ENCODE data around the gene ZMIZ1.
A peak's percentile ranks its signal among the peaks of the same experiment; 100 is the strongest.

The ZMIZ1 gene

GRCh38 chr10:79105818-79106217 lies 37.1 kb downstream of the ZMIZ1 start:
- FAIRE-seq: no peak
- TF ChIP-seq POLR2A (IDR thresholded peaks at IDR 0.05; ENCODE audit: low read depth, low read length): no peak
- no peak for DNase-seq (ENCODE audit: insufficient read length, low spot score)

GRCh38 chr10:79106256-79107050 lies 37.7 kb downstream of the ZMIZ1 start:
- DNase-seq (ENCODE audit: insufficient read length, low spot score) (no peak), FAIRE-seq (no peak)
- TF ChIP-seq POLR2A (IDR thresholded peaks at IDR 0.05; ENCODE audit: low read depth, low read length): no peak

DNA sequence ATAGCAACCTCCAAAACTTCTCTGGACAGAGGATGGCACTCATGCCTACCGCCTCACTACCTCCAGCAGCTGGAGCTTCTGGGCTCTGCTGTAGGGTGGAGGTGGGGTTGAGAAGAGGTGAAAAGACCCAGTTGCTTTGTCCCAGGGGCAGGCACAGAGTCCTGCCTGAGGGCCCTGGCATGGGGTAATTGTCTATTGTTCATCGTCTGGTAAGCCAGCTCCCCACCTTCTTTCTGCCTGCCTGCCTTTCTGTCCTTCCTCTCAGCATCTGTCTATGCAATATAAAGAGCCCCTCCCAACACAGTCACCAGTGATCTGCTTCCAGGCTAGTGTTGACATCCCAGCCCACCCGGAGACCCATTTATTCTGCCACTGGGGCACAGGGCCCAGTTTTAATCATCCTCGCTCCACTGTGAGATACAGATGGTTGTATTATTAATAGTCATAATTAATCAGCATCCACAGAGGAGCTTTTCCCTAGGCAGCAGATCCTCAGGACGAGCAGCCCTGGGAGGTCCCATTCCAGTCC lies 39.0 kb downstream of the ZMIZ1 start:
- FAIRE-seq: no peak
- TF ChIP-seq POLR2A (IDR thresholded peaks at IDR 0.05; ENCODE audit: low read depth, low read length): no peak
- no peak for DNase-seq (ENCODE audit: insufficient read length, low spot score)

DNA sequence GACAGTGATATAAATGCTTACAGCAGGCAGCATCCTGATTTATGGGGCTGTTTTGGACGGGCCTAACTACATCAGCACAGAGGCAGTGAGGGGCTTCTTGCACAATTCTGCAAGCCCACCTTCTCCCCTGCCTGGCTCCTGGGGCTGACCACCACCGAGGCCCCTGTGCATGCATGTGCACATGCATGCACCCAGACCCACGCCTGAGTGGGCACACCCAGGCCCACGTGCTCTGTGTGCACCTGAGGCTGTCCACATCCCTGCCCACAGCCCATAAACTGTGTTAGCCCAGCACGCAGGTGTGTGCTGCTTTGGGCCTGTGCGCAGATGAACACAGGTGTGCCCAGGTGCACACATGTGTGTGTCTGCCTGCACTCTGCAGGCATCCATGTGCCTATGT lies 40.0 kb downstream of the ZMIZ1 start:
- FAIRE-seq: no peak
- no peak for TF ChIP-seq POLR2A (IDR thresholded peaks at IDR 0.05; ENCODE audit: low read depth, low read length)
- no peak for DNase-seq (ENCODE audit: insufficient read length, low spot score)

GRCh38 chr10:79111427-79111826 lies 42.7 kb downstream of the ZMIZ1 start:
- TF ChIP-seq POLR2A (IDR thresholded peaks at IDR 0.05; ENCODE audit: low read depth, low read length): no peak
- peak; percentile 64 for DNase-seq (ENCODE audit: insufficient read length, low spot score)
- FAIRE-seq: peak; percentile 72

DNA sequence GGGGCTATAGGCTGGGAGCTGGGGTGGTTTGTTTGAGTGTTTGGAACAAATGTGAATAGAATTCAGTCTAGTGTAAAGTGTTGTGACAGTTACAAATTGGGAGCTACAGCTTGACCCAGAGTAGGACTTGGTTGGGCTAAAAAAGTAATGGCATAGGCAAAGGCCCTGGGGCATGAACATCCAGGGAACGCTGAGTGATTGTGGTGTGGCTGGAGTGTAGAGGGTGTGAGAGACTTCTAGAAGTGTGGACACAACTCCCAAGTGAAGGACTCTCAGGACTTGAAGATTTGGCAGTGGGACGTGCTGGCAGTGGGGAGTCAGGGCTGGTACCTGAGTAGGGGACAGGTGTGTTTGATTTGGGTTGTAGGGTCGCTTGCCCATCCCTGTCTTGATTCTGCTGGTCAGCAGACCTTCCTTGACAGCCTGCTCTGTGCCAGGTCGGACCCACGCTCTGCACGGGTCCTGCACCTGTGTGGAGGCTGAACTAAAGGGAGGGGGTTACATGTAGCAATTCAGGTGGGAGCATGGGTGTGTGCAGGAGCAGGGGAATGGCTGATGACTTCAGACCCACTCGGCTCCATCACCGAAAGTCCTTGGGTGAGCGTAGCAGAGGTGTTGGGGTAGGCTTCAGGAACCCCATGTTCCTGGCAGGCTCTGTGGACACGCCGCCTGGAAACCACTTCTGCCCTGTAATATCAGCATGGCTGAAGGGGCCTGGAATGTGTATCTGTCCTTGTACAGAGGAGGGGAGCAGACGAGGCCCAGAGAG lies 43.3 kb downstream of the ZMIZ1 start:
- FAIRE-seq: no peak
- DNase-seq (ENCODE audit: insufficient read length, low spot score): no peak
- TF ChIP-seq POLR2A (IDR thresholded peaks at IDR 0.05; ENCODE audit: low read depth, low read length): no peak

DNA sequence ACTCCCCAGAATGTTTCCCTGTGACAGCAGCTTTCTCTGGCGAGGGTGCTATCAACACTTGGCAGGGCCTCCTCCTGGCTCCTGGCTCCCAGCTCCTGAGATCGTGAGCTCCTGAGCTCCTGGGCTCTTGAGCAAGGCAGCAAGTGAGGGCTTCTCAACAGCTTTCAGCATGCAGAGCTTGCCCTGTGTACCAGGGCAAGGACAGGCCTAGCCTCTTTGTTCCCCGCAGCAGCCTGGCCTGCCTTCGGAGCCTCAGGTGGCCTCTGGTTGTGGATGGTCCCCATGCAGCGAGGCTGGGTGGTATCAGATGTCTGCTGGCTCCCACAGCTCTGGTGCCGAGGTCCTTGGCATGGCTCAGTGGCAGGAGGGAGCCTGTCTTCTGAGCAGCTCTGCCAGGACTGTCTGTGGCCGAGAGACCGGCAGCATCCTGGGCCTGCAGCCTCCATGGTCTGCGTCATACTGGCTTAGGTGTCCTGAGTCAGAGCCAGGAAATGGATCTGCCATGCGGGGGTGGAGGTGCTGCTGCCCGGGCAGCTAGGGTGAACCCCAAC lies 44.2 kb downstream of the ZMIZ1 start:
- TF ChIP-seq POLR2A (IDR thresholded peaks at IDR 0.05; ENCODE audit: low read depth, low read length): no peak
- peak; percentile 97 for DNase-seq (ENCODE audit: insufficient read length, low spot score)
- FAIRE-seq: peak; percentile 76

DNA sequence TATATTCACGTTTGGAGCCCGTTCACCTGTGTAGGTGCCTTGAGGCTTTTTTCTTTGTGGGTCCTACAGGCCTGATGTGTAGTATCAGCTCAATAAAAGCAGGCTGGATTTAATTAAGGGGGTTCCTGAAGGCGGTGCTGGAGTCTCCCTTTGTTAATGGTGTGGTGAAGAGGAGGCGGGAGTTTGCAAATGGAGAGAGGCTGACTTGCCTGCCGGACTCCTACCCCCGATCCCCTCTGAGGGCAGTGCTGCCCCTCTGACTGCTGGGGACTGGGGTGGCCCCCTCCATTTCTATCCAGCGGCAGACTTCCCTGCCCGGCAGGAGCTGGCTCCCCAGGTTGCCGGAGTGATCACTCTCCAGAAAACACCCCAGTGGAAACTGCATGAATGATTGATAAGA lies 45.1 kb downstream of the ZMIZ1 start:
- FAIRE-seq (no peak), DNase-seq (ENCODE audit: insufficient read length, low spot score) (no peak)
- TF ChIP-seq POLR2A (IDR thresholded peaks at IDR 0.05; ENCODE audit: low read depth, low read length): no peak

- no peak for TF ChIP-seq POLR2A (IDR thresholded peaks at IDR 0.05; ENCODE audit: low read depth, low read length)
- no peak for DNase-seq (ENCODE audit: insufficient read length, low spot score)
- FAIRE-seq: no peak
These were observed 46.5 kb downstream of the ZMIZ1 start for GRCh38 chr10:79115302-79115701.

DNA sequence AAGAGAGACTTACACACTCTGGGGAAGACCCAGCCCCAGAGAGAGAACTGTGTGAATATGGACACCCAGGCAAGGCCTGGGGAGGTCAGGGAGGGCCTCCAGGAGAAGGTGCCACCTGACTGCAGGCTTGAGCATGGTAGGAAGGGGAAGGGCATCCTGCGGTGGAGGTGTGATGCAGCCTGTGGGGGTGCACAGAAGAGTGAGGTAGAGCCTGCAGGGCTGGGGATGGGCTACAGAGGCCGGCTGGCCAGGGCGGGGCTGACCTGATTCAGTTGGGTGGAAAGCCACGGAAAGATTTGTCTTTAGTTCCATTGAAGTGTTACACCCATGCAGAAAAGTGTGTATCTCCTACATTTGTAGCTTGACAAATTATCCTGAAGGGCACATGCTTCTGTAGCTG lies 47.6 kb downstream of the ZMIZ1 start:
- no peak for DNase-seq (ENCODE audit: insufficient read length, low spot score)
- no peak for FAIRE-seq
- TF ChIP-seq POLR2A (IDR thresholded peaks at IDR 0.05; ENCODE audit: low read depth, low read length): no peak

DNA sequence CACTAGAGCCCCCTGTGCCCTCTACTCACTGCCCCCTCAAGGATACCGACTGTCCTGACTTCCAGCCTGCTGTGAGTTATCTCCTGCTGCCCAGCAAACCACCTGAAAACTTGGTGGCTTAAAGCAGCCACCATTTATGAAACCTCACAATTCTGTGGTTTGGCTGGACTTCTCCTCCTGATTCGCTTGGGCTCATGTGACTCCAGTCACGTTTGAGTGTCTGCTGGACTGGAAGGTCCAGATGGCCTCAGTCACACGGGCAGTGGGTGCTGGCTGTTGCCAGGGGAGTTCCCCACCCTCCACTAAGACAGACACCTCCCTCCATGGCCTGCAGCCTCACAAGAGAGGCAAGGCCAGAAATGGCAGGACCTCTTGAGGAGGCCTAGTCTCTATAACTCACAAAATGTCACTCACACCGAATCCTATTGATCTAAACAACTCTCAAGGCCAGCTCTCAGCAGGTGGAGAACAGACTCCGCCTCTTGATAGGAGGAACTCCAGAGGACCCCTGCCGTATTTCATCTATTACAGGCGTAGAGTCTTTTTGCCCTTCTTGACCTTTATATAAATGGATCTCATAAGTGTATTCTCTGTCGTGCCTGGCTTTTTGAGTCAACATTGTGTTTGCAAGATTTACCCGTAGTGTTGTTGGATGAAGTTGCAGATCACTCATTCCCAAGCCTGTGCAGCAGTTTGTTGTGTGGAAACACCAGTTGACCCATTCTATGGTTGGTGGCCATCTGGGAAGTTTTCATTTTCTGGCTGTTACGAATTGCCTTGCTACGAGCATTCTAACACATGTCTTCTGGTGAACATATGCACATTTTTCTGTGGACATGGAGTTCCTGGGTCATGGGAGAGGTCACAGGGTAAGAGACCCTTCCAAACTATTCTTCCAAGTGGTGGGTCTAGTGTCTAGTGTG lies 48.3 kb downstream of the ZMIZ1 start:
- FAIRE-seq (no peak), DNase-seq (ENCODE audit: insufficient read length, low spot score) (no peak)
- TF ChIP-seq POLR2A (IDR thresholded peaks at IDR 0.05; ENCODE audit: low read depth, low read length): no peak

GRCh38 chr10:79118286-79119202 lies 49.8 kb downstream of the ZMIZ1 start:
- DNase-seq (ENCODE audit: insufficient read length, low spot score) (no peak), FAIRE-seq (no peak)
- TF ChIP-seq POLR2A (IDR thresholded peaks at IDR 0.05; ENCODE audit: low read depth, low read length): no peak
